ENCODE measurements around the gene APMAP. TPM values are rescaled to one million over a fixed set of nuclear protein-coding genes. Genes with fewer than 3 reads are reported as not detected.

Gene APMAP
- total RNA-seq, 2 experiments from 2014 or later: 9.5 to 11.3 TPM

DNA sequence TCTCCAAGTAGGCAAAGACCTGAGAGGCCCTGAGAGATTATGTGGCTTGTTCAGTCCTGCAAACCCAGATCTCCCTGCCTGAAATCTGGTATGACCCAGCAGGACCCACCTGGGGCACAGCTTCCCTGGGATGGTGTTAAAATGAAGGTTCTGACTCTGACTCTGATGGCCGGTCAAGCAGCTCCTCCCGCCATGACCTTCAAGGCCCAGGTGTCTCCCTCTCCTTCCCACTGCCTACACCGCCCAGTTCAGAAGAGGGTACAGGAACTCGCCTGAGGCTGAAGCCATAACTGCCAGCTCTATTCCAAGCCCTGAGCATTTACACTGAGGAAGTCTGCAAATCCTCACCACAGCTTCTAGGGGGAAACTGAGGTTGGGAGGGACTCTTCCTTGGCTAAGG lies 49.4 kb downstream of the APMAP start:
- TF ChIP-seq, protein P1, sequence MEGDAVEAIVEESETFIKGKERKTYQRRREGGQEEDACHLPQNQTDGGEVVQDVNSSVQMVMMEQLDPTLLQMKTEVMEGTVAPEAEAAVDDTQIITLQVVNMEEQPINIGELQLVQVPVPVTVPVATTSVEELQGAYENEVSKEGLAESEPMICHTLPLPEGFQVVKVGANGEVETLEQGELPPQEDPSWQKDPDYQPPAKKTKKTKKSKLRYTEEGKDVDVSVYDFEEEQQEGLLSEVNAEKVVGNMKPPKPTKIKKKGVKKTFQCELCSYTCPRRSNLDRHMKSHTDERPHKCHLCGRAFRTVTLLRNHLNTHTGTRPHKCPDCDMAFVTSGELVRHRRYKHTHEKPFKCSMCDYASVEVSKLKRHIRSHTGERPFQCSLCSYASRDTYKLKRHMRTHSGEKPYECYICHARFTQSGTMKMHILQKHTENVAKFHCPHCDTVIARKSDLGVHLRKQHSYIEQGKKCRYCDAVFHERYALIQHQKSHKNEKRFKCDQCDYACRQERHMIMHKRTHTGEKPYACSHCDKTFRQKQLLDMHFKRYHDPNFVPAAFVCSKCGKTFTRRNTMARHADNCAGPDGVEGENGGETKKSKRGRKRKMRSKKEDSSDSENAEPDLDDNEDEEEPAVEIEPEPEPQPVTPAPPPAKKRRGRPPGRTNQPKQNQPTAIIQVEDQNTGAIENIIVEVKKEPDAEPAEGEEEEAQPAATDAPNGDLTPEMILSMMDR (IDR thresholded peaks at IDR 0.05): no peak
- intact Hi-C loops (cut with DNase I, micrococcal nuclease): no loop called here
- Histone ChIP-seq H3K27me3 (ENCODE audit: control insufficient read depth in 1 of 2, insufficient read depth in 2 of 2, low read length in 2 of 2) (no peaks in the 10 kb centered on the region), H3K4me3 (ENCODE audit: low read length) (no peak overlapping the region), H3K36me3 (ENCODE audit: insufficient read depth, low read length) (no peaks in the 10 kb centered on the region), H3K4me1 (ENCODE audit: insufficient read depth, low read length) (no peaks in the 10 kb centered on the region), H3K27ac (ENCODE audit: low read depth in 1 of 2, low read length in 2 of 2) (no peak overlapping the region), H3K9me3 (ENCODE audit: control insufficient read depth in 1 of 2, insufficient read depth in 1 of 2, low read length in 2 of 2) (no peaks in the 10 kb centered on the region)
- peaks cover 17% of the 10 kb centered on the region for H3K9me3 Mint-ChIP-seq
- CTCF ChIA-PET: no interaction called here
- POLR2A ChIA-PET: no interaction called here
- H3K36me3 Mint-ChIP-seq (ENCODE audit: low read depth): peaks cover 27% of the 10 kb centered on the region
- no peak for ATAC-seq (ENCODE audit: poor library complexity)
- peaks cover 4% of the 10 kb centered on the region for H3K4me1 Mint-ChIP-seq (ENCODE audit: low read depth)
- no peak overlapping the region for H3K4me3 Mint-ChIP-seq
- no peak overlapping the region for H3K27ac Mint-ChIP-seq
- DNase-seq: no peak
- no peaks in the 10 kb centered on the region for H3K27me3 Mint-ChIP-seq

DNA sequence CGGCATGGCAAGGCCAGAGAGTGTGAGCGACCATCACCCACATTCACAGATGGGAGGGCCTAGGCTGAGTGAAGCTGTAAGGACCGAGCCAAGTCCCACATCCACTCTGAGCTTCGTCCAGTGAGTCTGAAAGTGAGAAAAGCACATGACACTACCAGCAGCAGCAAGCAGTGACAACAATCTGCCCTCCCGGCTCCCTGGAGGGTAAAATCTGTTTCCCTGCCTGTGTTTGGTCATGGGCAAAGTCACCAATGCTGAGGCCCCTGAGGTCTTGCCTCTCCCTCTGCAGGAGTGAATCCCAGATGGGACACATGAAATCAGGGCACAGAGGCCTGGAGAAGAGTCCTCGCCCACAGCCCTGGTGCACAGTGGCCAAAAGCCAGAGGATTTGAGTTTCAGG lies 49.9 kb downstream of the APMAP start:
- Mint-ChIP-seq H3K9me3 (peaks cover 17% of the 10 kb centered on the region), H3K36me3 (ENCODE audit: low read depth) (peaks cover 24% of the 10 kb centered on the region), H3K4me3 (no peak overlapping the region), H3K4me1 (ENCODE audit: low read depth) (no peaks in the 10 kb centered on the region), H3K27me3 (no peaks in the 10 kb centered on the region), H3K27ac (no peak overlapping the region)
- TF ChIP-seq, protein P1 (IDR thresholded peaks at IDR 0.05): no peak
- intact Hi-C loops (cut with DNase I, micrococcal nuclease): no loop called here
- ChIA-PET CTCF (no interaction called here), POLR2A (no interaction called here)
- no peaks in the 10 kb centered on the region for H3K9me3 ChIP-seq (ENCODE audit: control insufficient read depth in 1 of 2, insufficient read depth in 1 of 2, low read length in 2 of 2)
- H3K36me3 ChIP-seq (ENCODE audit: insufficient read depth, low read length): no peaks in the 10 kb centered on the region
- H3K27ac ChIP-seq (ENCODE audit: low read depth in 1 of 2, low read length in 2 of 2): no peak overlapping the region
- no peaks in the 10 kb centered on the region for H3K4me1 ChIP-seq (ENCODE audit: insufficient read depth, low read length)
- no peak overlapping the region for H3K4me3 ChIP-seq (ENCODE audit: low read length)
- ATAC-seq (ENCODE audit: poor library complexity) (no peak), DNase-seq (no peak)
- H3K27me3 ChIP-seq (ENCODE audit: control insufficient read depth in 1 of 2, insufficient read depth in 2 of 2, low read length in 2 of 2): no peaks in the 10 kb centered on the region

DNA sequence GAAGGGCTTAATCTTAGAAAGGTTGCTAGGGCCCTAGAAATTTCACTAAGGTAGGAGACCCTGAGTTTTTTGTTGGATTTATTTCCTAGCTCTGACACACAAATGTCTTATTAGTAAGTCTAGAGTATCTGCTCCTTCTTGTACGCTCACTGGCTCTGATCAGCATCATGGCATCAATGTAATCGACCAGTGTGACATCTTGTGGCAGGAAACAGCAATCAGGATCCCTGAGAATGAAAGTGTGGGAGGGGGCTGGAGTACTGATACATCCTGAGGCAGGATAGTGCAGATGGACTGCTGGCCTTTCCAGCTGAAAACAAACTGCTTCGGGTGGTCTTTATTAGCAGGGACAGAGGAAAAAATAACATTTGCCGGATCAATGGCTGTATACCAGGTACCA lies 53.5 kb downstream of the APMAP start:
- no peak overlapping the region for H3K4me3 ChIP-seq (ENCODE audit: low read length)
- ATAC-seq (ENCODE audit: poor library complexity) (no peak), DNase-seq (no peak)
- Mint-ChIP-seq H3K36me3 (ENCODE audit: low read depth) (peaks cover 12% of the 10 kb centered on the region), H3K4me1 (ENCODE audit: low read depth) (no peaks in the 10 kb centered on the region), H3K27ac (no peak overlapping the region), H3K9me3 (peaks cover 4% of the 10 kb centered on the region), H3K27me3 (no peaks in the 10 kb centered on the region), H3K4me3 (no peak overlapping the region)
- H3K27ac ChIP-seq (ENCODE audit: low read depth in 1 of 2, low read length in 2 of 2): no peak overlapping the region
- no peaks in the 10 kb centered on the region for H3K36me3 ChIP-seq (ENCODE audit: insufficient read depth, low read length)
- POLR2A ChIA-PET: no interaction called here
- H3K27me3 ChIP-seq (ENCODE audit: control insufficient read depth in 1 of 2, insufficient read depth in 2 of 2, low read length in 2 of 2): no peaks in the 10 kb centered on the region
- TF ChIP-seq, protein P1 (IDR thresholded peaks at IDR 0.05): no peak
- CTCF ChIA-PET: no interaction called here
- H3K4me1 ChIP-seq (ENCODE audit: insufficient read depth, low read length): peaks cover 4% of the 10 kb centered on the region
- peaks cover 0 to 17% of the 10 kb centered on the region in 2 experiments for H3K9me3 ChIP-seq (ENCODE audit: control insufficient read depth in 1 of 2, insufficient read depth in 1 of 2, low read length in 2 of 2)
- intact Hi-C loops (cut with DNase I, micrococcal nuclease): no loop called here
